DOHH2 (cell line): ENCODE data around the gene RTN4IP1.

Experiments used
- EZH2phosphoT487 ChIP-seq: fragments of 200-600 bp; sonication (generic); IDR thresholded peaks from 2 replicates; pipeline ENCODE4 v1.6.1; 2017; ENCODE audit warnings: borderline replicate concordance, mild to moderate bottlenecking, antibody characterized with exemption, low read length, moderate library complexity, mixed read lengths
- TF ChIP-seq, protein P1 (sequence below): fragments of 200-600 bp; sonication (generic); IDR thresholded peaks from one replicate; pipeline ENCODE4 v1.5.1; 2014; ENCODE audit warnings: antibody characterized with exemption, mild to moderate bottlenecking, low read depth, low read length; ENCODE audit not compliant: poor library complexity, severe bottlenecking

DNA sequence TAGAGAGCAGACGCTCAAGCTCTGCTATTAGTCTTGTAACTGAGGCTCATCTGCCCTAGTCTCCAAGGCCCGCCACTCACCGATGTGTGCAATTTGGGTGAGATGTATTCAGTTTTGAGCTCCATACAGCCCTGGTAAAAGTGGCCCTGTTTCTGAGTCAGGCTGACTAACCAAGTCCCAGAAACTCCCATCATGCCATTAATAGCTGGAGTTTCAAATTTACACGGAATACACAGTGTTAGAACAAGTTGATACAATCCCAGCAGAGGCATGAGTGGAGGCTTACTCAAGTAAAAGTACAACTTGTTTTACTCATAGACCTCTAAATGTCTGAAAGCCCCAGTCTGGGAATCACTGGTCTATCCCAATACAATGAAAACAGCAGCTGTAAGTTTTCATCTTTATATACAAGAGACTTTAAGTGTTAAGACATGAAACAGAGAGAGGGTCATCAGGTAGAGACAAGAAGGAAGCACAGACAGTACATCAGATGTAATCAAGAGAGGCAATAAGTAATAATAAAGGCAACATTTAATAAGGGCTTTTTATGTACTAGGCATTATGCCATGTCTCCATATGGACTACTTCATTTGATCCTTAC is 42.4 kb downstream of the RTN4IP1 start:
- TF ChIP-seq, protein P1, sequence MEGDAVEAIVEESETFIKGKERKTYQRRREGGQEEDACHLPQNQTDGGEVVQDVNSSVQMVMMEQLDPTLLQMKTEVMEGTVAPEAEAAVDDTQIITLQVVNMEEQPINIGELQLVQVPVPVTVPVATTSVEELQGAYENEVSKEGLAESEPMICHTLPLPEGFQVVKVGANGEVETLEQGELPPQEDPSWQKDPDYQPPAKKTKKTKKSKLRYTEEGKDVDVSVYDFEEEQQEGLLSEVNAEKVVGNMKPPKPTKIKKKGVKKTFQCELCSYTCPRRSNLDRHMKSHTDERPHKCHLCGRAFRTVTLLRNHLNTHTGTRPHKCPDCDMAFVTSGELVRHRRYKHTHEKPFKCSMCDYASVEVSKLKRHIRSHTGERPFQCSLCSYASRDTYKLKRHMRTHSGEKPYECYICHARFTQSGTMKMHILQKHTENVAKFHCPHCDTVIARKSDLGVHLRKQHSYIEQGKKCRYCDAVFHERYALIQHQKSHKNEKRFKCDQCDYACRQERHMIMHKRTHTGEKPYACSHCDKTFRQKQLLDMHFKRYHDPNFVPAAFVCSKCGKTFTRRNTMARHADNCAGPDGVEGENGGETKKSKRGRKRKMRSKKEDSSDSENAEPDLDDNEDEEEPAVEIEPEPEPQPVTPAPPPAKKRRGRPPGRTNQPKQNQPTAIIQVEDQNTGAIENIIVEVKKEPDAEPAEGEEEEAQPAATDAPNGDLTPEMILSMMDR = no peak
- TF ChIP-seq EZH2phosphoT487 = no peak
